Measurements from ENCODE around the gene FKBP3.

The FKBP3 gene

DNA sequence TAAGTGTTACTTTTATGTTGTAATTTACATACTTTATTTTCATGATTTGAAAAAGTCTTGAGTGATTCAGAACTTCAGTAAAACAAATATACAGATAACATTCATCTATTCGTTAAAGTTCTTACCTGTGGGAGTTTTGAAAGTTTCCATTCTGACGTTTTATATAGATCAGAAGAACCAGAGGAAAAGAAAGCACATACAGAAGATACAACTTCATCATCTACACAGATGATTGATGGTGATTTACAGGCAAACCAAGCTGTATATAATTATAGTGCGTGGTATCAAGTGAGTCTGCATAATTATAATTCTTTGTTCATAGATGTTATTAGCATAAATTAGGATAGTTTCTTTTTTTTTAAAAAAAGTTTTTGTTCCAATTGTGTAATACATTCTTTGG is 20.0 kb downstream of the FKBP3 start:
- Histone ChIP-seq H3K4me1 (ENCODE audit: insufficient read depth, poor library complexity, severe bottlenecking) (peaks cover 13% of the 10 kb centered on the region), H3K27me3 (ENCODE audit: insufficient read depth, poor library complexity, severe bottlenecking) (no peaks in the 10 kb centered on the region), H3K4me3 (ENCODE audit: severe bottlenecking) (no peak overlapping the region), H3K27ac (ENCODE audit: poor library complexity, severe bottlenecking) (no peak overlapping the region), H3K36me3 (ENCODE audit: low read depth) (peaks cover 98% of the 10 kb centered on the region), H3K9me3 (ENCODE audit: severe bottlenecking) (no peaks in the 10 kb centered on the region)
- ATAC-seq (ENCODE audit: low read depth) (no peak), DNase-seq (ENCODE audit: low spot score) (no peak)
- TF ChIP-seq, protein P1, sequence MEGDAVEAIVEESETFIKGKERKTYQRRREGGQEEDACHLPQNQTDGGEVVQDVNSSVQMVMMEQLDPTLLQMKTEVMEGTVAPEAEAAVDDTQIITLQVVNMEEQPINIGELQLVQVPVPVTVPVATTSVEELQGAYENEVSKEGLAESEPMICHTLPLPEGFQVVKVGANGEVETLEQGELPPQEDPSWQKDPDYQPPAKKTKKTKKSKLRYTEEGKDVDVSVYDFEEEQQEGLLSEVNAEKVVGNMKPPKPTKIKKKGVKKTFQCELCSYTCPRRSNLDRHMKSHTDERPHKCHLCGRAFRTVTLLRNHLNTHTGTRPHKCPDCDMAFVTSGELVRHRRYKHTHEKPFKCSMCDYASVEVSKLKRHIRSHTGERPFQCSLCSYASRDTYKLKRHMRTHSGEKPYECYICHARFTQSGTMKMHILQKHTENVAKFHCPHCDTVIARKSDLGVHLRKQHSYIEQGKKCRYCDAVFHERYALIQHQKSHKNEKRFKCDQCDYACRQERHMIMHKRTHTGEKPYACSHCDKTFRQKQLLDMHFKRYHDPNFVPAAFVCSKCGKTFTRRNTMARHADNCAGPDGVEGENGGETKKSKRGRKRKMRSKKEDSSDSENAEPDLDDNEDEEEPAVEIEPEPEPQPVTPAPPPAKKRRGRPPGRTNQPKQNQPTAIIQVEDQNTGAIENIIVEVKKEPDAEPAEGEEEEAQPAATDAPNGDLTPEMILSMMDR (IDR thresholded peaks at IDR 0.05; ENCODE audit: poor library complexity, severe bottlenecking), result no peak

DNA sequence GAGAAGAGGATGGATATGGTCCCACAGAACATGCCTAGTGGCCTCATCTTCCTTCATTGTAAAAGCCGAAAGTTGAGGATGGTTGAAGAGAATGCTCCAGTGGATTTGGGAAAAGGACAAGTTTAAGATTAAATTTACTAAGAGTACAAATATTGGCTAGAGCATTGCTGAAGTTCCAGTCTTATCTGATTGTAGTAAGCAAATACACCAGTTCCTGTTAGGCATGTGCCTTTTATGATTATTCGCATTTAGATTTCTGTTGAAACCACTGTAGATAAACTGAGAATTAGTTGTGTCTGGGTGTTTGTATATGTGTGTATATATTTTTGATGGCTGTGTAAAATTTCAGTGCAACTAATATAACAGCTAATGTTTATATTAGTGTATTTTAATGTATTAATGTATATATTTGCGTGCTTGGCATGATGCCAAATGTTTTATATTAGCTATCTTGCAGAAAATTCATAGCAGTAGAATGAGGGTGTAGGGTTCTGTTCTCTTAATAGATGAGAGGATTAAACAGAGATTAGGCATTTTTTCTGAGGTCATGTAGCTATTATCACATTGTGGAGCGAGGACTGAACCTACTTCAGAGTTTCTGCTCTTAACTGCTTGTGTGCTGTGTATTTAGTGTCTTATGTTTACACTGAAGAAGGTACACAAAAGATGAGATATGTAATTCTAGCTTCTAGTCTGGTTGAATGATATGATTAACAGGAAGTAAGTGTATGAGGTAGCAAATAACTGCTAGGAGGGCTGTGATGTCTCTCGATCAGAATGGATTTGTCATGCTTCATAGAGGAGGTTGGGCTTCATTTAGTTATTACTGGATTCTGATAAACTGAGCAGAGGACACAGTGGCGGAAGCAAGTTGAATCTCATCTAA is 21.1 kb downstream of the FKBP3 start:
- peaks cover 98% of the 10 kb centered on the region for H3K36me3 ChIP-seq (ENCODE audit: low read depth)
- H3K4me1 ChIP-seq (ENCODE audit: insufficient read depth, poor library complexity, severe bottlenecking), result peaks cover 13% of the 10 kb centered on the region
- peak; percentile 59 for ATAC-seq (ENCODE audit: low read depth)
- TF ChIP-seq, protein P1 (IDR thresholded peaks at IDR 0.05; ENCODE audit: poor library complexity, severe bottlenecking), result no peak
- H3K27me3 ChIP-seq (ENCODE audit: insufficient read depth, poor library complexity, severe bottlenecking), result no peaks in the 10 kb centered on the region
- no peak for DNase-seq (ENCODE audit: low spot score)
- H3K9me3 ChIP-seq (ENCODE audit: severe bottlenecking), result no peaks in the 10 kb centered on the region
- H3K4me3 ChIP-seq (ENCODE audit: severe bottlenecking), result no peak overlapping the region
- H3K27ac ChIP-seq (ENCODE audit: poor library complexity, severe bottlenecking), result peak overlapping the region; percentile 11

DNA sequence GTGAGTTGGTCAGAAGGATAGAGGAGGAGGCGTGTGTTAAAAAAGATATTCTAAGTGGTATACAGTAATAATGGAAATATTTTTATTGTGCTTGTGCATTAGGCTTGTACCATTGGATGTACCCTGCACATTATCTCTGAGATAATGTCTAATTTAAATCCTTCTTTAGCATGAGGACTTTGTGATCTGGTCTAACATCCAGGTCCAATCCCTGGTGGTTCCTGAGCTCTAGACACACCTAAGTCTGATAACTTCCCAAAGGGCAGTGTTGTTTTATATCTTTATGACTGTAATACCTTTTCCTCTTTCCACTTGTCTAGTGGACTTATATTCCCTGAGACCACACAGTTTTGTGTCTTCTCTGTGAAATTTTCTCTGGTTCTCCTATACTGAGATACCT is 29.7 kb downstream of the FKBP3 start:
- no peak for DNase-seq (ENCODE audit: low spot score)
- Histone ChIP-seq H3K27me3 (ENCODE audit: insufficient read depth, poor library complexity, severe bottlenecking) (no peaks in the 10 kb centered on the region), H3K27ac (ENCODE audit: poor library complexity, severe bottlenecking) (no peak overlapping the region), H3K4me3 (ENCODE audit: severe bottlenecking) (no peak overlapping the region), H3K36me3 (ENCODE audit: low read depth) (peaks cover 96% of the 10 kb centered on the region), H3K9me3 (ENCODE audit: severe bottlenecking) (no peaks in the 10 kb centered on the region), H3K4me1 (ENCODE audit: insufficient read depth, poor library complexity, severe bottlenecking) (no peaks in the 10 kb centered on the region)
- no peak for ATAC-seq (ENCODE audit: low read depth)
- TF ChIP-seq, protein P1 (IDR thresholded peaks at IDR 0.05; ENCODE audit: poor library complexity, severe bottlenecking), result no peak

GRCh38 chr14:45103806-45104205 is 30.5 kb downstream of the FKBP3 start:
- no peak overlapping the region for H3K27ac ChIP-seq (ENCODE audit: poor library complexity, severe bottlenecking)
- peaks cover 96% of the 10 kb centered on the region for H3K36me3 ChIP-seq (ENCODE audit: low read depth)
- H3K27me3 ChIP-seq (ENCODE audit: insufficient read depth, poor library complexity, severe bottlenecking), result no peaks in the 10 kb centered on the region
- ATAC-seq (ENCODE audit: low read depth), result no peak
- TF ChIP-seq, protein P1 (IDR thresholded peaks at IDR 0.05; ENCODE audit: poor library complexity, severe bottlenecking), result no peak
- H3K4me3 ChIP-seq (ENCODE audit: severe bottlenecking), result no peak overlapping the region
- DNase-seq (ENCODE audit: low spot score), result no peak
- H3K4me1 ChIP-seq (ENCODE audit: insufficient read depth, poor library complexity, severe bottlenecking), result no peaks in the 10 kb centered on the region
- H3K9me3 ChIP-seq (ENCODE audit: severe bottlenecking), result no peaks in the 10 kb centered on the region

DNA sequence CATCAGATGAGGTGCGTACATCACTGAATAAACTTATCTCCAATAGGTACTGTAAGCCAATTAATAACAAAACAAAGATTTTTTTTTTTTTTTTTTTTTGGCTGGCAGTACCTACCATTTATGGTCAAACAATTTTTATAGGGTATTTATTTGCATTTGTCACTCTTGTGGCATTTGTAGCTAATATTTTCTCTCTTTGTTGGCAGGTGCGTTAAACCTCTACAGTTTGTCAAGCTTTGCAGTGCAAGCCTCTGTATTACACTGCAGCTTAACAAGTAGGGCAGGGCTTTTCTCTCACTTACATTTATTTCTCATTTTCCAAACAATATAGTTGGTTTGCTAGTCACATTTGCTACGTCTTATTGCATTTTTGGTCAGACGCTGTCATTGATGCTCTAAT is 38.1 kb downstream of the FKBP3 start:
- TF ChIP-seq, protein P1 (IDR thresholded peaks at IDR 0.05; ENCODE audit: poor library complexity, severe bottlenecking), result no peak
- Histone ChIP-seq H3K9me3 (ENCODE audit: severe bottlenecking) (no peaks in the 10 kb centered on the region), H3K4me3 (ENCODE audit: severe bottlenecking) (no peak overlapping the region), H3K27me3 (ENCODE audit: insufficient read depth, poor library complexity, severe bottlenecking) (no peaks in the 10 kb centered on the region), H3K27ac (ENCODE audit: poor library complexity, severe bottlenecking) (no peak overlapping the region), H3K4me1 (ENCODE audit: insufficient read depth, poor library complexity, severe bottlenecking) (peaks cover 5% of the 10 kb centered on the region), H3K36me3 (ENCODE audit: low read depth) (peaks cover 85% of the 10 kb centered on the region)
- DNase-seq (ENCODE audit: low spot score) (no peak), ATAC-seq (ENCODE audit: low read depth) (no peak)
